GM21825 (cell line): Measurements from ENCODE around the gene ALK.

Experiments
- ATAC-seq: cut with Tn5 transposase; IDR thresholded peaks from one replicate; pipeline ENCODE4 v1.9.1; 2021; ENCODE audit warnings: mild to moderate bottlenecking, moderate library complexity; ENCODE audit not compliant: unreplicated experiment

ALK gene

DNA sequence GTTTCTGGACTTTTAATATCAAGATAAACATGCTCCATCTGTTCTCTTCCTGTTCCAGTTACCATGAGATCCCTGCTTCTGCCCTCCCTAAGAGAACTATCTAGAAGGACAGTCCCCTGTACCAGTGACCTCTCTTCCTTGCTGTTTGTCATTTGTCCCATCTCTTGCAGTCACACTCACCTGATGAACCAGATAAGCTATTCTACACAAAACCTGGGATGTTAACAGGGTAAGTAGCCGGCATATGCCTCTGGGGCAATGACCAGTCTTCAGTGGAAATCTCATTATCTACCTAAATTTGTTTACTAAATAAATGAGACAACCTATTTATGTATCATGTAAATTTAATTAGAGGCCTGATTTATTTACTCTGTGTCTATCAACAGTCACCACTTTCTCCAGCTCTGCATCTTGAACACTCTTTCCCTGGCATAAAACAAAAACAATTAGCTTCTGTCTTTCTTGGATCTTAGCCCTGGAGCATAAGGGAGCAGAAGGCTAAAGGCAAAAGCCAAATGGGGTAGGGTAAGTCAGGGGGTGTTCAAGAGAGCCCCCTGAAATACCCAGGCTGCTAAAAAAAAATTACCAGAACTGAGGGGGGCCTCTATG, 337.7 kb downstream of the ALK start:
- no peak for ATAC-seq

DNA sequence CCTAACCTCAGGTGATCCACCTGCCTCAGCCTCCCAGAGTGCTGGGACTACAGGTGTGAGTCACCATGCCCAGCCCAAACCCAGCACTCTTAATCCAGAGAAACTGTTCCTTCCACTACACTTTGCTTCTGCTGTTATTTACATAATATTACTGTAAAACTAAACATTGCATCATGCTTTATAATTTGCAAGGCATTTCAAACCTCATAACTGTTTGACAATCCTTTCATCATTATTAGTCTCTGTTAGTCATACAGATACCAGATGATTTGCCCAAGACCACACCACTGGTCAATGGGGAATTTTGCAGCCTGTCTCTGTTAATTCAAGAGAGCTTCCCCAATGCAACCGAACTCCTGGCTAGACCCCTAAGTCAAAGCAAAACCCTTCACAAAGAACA, 338.3 kb downstream of the ALK start:
- peak; percentile 74 for ATAC-seq

DNA sequence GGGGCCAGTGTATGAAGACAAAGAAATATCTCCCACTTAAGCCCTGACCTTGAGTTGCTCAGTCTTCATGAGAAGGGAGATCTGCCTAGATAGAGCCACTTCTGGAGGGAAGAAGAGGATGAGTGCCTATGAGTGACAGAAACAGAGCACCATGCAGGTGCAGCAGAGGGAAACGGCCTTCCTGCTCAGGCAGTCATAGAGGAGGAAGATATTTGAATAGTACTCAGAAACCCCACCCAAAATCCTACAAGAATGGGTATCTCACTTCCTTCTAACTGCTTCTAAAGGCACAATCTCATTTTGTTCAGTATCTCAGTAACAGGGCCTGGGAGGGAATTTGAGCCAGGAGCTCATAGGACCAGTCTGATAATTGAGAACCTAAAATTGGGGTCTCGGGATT, 339.3 kb downstream of the ALK start:
- no peak for ATAC-seq

DNA sequence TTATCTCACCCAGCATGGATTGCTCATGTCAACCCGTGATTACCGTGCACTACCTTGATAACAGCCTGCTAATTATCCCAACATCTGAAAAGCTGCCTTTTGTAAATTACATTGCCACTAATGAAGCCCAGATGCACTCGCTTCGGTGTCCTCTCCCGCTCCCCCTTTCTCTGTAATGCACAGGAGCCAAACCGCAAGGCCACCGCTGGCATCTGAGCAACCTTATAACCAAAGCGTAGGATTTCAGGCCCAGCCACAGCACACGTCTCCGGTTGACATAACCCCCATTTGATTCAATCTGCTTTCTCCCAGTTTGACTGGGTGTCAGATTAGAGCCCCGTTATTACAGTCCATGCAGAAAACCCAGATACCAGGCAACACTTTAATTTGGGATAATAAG, 341.2 kb downstream of the ALK start:
- ATAC-seq = no peak

DNA sequence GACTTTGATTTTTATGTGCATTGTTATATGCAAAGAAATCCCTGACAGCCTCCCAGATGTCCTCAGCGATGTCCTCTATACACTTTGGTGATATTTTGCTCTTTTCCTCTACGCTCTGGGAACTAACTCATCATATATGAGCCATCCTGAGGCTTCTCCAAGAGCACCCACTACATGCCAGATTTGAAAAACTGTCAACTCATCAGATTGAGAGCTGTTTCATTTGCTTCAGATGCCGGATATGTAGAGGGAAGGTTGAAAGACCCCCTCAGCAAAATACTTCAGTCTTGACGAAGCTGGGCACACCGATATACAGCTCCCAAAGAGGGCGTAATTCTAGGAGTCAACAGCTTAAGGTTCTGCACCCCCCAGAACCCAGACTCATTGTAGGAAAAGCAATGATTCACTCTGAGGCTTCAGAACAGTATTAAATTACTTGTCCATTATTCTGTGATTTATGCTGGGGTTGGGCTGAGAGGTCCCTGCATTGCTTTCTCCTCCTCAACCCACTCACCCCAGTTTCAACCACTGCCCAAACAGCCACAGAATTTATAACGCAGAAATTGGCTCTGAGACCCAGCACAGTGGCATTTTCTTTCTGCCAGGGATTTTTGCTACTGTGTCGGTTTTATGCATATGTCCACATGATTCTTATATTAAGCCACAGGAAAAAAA, 341.8 kb downstream of the ALK start:
- ATAC-seq = no peak

DNA sequence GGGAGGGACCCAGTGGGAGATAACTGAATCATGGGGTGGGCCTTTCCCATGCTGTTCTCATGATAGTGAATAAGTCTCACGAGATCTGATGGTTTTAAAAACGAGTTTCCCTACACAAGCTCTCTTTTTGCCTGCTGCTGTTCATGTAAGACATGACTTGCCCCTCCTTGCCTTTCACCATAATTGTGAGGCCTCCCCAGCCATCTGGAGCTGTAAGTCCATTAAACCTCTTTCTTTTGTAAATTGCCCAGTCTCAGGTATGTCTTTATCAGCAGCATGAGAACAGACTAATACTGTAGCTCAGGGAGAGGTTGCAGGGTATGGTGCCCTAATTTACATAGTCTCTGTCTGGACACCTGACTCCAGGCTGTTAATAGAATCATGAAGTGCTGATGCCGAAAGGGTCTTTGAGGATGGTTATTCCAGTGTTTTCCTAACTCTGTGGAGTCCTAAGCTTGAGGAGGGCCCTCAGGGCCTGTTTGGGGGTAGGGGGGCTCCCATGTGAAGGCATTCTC, 343.2 kb downstream of the ALK start:
- ATAC-seq = no peak

DNA sequence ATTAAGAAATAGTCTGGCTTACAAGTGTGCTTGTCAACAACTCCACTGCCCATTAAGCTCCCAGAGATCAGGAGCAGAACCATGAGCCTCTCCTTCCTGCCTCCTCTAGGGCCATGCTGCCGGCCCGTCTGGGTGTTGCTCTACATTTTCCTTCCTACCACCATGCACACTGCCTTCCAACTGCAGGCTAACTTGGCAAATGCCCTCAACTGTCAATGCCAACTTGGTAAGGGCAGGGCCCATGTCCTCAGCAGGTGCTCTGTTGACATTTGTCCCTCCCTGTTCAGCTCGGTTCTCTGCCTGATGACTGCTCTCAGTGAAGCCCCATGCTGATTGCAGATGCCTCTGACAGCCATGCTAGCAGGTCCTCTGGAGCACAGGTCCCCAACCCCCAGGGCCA, 345.2 kb downstream of the ALK start:
- no peak for ATAC-seq

DNA sequence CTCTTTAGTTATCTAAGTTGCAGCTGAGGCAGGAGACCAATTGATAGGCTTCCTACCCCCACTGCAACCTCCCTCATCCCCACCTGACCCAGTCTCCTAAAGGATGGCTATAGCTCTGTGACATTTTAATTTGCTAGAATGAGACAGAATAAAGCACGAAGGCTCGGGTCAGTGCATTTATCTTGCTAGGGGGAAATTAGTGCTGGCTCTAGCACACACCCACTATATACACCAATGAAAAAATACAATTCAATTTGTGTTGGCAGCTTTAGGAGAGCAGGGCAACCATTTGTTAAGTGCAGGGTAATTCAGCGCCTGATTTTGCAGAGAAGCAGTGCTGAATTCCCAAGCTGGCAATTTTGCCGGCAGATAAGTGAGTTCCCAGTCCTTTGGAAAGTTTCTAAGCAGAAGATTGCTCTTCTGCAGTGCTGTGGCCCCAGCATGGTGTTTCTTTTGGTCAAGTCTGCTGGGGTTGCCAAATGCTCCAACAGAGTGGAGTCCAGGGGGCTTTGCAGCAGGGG, 346.0 kb downstream of the ALK start:
- no peak for ATAC-seq

DNA sequence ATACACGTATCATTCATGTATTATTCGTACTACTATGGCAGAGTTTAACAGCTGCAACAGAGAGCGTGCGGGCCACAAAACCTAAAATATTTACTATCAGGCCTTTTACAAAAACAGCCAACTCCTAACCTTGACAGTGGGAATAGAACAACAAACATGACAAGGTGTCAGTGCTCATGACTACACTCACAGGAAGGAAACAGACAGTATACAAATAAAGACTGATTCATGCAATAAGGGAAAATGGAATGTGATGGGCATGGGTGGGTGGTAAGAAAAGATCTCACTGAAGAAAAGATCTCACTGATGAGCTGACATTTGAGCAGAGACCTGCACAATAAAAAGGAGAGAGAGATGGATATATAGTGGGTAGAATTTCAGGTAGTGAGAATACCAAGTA, 347.8 kb downstream of the ALK start:
- no peak for ATAC-seq

DNA sequence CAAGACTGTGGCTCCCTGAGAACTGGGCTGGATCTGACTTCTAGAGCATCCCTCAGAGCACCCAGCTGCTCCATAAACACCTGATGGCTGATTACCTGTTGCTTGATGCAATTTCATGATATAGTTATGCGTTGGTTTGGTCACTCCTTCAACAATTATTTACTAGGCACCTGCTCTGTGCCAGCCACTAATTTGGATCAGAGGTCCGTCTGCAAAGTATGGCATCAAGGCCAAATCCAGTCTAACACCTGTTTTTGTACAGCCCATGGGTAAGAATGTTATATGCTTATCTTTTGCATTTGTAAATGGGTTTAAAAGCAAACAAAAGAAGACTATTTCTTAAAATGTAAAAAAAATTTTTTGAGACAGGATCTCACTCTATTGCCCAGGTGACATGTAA, 348.2 kb downstream of the ALK start:
- no peak for ATAC-seq

DNA sequence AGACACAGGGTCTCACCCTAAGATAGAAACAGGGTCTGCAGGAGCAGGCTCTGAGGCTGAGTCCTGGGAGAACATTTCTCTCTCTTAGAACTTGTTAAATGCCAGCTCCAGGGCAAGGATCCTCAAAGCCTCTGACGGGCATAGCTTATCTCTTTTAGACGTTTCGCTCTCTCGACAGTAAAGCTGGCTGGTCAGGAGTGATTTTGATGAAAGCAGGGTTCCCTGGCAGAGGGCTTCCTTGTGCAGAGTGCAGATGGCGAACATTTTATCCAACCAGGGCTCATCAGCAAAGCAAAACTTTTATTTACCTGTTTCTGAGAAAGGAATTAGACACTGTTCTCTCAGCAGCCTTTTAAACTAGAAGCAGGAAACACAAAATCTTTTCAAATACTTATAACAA, 350.8 kb downstream of the ALK start:
- no peak for ATAC-seq

DNA sequence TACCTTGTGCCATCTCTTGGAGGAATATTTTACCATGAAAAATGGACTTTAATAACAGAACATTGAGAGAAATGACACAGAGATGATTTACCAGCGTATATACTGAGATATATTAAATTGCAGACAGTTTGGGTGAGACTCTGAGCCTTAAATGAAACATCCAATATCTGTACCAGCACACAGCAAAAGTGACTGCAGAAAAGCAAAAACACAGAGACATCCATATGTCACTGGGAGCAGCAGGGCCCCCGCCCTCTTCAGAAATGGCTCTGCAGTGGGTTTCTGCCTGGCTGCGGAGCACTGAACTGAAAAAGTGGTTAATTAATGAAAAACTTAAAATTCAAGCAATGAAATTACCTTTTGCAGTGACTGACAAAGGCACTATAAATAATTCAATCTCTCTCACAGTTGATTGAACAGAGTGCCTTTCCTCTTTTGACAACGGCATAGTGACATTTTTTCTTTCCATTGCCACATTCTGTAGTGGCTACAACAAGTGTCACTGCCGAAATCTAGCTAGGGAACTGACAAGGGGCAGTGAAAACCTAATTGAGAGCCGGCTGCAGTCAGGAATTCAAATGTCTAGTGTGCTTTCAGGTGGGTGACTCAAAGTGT, 353.4 kb downstream of the ALK start:
- no peak for ATAC-seq

DNA sequence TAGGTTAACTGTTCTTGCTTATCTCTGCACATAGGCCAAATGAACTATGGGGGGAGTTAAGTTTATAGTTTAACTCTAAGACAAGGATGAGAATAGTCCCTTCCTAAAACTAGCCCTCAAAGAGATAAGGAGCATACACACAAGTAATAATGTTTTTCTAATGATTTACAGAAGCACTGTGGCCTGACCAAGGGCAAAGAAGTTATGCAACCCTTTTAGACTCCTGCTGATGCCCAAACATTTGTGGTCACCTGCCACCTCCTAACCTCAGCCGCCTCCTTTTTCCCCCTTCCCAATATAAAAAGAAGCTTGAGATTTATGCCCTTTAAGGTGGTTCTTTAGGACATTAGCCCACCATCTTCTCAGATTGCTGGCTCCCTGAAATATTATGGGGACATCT, 357.7 kb downstream of the ALK start:
- no peak for ATAC-seq

DNA sequence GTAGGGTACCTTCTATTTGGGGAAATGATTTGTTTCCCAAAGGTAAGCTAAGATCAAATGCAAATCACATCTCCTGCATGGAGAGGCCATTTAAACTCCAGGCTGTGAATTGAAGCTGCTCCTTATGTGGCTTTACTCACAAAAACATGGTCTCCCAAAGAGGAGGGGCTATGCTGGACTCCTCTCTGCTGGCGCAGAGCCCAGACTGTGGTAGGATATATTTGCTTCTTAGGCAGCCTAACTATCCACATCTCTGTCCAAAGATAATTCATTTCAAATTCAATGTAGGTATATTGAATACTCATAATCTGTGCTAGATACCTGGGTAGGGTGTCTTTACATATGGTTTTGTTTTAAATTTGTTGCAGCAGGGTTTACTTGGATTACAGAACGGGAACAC, 358.5 kb downstream of the ALK start:
- ATAC-seq = no peak

DNA sequence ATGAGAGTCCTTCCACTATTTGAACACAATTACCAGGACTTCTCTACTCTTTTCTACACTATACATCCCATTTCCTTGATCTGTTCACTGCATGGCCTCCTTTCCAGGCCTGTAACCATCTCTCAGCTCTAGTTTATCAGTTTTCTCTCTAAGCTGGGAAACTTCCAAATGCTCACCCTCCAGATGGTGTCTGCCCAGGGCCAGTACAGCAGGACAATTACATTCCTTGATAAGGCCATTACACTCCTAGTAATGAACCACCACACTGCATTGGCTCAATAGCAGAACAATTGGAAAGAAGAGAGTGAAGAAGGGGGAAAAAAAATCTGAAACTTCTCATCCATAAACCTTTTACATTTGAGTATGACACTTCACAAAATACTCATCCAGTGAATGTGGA, 359.1 kb downstream of the ALK start:
- ATAC-seq = no peak

DNA sequence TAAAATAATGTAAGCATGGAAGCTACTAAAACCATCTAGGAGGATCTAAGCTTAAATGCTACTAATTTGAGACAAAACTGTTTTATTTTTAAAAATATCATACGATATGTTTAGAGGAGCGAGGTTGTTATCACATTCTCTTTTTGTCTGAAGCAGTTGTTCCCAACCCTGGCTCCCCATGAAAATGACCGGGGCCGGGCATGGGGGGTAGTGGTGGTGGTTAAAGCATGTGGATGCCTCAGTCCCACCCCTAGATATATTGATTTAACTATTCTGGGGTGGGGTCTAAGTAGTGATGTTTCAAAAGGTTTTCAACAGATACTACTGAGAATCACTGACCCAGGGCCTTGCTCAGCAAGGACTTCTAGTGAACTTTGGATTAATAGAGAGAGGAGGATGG, 359.8 kb downstream of the ALK start:
- no peak for ATAC-seq

DNA sequence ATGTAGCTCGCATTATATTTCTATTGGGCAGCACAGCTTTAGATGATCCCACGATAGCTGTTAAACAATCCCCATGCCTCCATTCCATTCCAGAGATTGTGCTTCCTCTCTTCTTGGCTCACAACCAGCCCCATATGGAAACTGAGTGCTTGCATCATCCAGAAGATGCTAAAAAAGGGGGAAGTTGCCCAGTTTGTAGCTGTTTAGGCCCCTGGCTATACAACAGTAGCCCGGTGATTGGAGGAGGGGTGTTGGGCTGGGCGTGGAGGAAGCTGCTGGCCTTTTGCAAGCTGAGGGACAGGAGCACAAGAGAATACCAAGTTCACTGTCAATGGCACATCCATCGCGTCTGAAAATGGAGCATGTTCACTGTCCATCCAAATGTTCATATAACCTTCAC, 360.2 kb downstream of the ALK start:
- ATAC-seq = no peak

DNA sequence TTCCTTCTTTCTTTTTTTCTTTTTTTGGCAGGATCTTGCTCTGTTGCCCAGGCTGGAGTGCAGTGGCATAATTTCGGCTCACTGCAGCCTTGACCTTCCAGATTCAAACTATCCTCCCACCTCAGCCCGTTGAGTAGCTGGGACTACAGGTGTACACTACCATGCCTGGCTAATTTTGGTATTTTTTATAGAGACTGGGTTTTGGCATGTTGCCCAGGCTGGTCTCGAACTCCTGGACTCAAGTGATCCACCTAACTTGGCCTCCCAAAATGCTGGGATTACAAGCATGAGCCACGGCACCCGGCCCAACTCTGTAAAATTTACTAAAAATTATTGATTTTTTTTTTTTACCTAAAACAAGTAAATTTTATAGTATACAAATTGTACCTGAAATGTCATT, 360.8 kb downstream of the ALK start:
- no peak for ATAC-seq

DNA sequence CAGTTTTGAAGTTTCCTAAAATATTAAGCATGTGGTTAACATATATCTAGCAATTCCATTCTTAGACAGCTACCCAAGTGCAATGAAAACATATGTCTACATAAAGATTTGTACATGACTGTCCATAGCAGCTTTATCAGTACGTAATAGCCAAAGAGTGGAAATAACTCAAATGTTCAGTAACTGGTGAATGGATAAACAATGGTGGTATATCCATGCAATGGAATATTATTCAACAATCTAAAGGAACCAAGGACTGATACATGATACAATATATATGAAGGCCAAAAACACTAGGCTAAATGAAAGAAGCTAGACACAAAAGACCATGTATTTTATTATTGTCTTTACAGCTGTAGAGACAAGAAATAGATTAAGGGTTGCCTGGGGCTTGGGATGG, 361.4 kb downstream of the ALK start:
- ATAC-seq = no peak

DNA sequence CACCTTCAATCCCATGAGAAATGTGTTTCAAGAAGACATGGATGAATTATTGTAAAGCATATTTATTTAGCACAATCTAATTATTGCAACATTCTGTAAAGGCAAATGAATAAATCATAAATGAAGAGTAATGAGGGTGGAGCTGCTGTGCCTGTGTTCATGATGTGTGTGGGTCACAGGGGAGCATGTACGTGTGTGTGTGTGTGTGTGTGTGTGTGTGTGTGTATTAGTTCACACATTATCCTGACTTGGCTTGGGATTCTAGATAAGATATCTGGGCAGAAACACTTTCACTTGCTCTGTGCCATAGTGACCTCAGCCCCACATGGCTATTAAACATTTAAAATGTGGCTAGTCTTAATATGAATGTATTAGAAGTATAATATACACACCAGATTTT, 361.8 kb downstream of the ALK start:
- ATAC-seq = no peak

DNA sequence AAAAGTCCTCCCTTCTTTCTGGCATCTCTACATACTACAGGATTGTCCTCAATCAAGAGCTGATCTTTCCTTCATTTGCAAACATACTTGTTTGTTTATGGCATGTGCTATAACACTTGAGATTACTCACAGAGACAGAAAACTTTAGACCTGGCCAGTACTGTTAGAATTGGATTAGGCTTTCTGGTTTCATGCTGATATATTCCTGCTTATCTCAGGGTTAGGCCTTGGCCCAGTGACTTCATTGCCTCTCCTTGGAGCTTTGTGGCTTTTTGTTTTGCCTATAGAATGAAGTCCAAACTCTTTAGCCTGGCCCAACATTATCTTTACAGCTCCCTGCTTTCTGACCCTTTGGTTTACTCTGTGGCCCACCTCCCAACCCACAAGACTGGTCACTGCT, 363.3 kb downstream of the ALK start:
- no peak for ATAC-seq

DNA sequence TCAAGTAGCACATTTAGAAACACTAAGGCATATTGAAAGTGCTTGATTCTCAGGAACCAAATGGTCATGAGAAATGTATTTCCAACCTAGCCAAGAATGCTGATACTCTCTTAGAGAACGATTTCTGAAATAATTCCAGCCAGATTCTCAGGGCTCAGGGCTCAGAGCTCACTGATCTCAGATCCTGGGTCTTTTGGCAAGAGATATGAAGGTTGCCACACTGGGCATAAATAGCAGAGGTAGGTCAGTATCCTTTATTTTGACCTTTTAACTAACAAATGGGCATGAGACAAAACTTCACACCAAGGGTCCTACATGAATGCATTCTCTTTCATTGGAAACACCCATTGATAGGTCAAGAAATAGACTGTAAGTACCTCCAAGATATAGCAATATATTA, 364.1 kb downstream of the ALK start:
- ATAC-seq = no peak
